Esophagus (tissue), 2 donors: Measurements from ENCODE around the gene RFX3. TPM values are rescaled to one million over a fixed set of nuclear protein-coding genes. Genes with fewer than 3 reads are reported as not detected.

Experiments
- H3K27ac ChIP-seq, 2 donors: one replicate each; pipeline ENCODE4 v1.5.1; 2013; ENCODE audit warnings: low read depth in 2 of 2, mild to moderate bottlenecking in 2 of 2, inconsistent platforms in 1 of 2, low read length in 1 of 2, moderate library complexity in 1 of 2
- H3K27me3 ChIP-seq, 2 donors: one replicate each; pipeline ENCODE4 v1.6.1; 2013; ENCODE audit warnings: low read length in 2 of 2, control low read depth in 1 of 2, mild to moderate bottlenecking in 1 of 2; ENCODE audit not compliant: insufficient read depth in 2 of 2, control insufficient read depth in 1 of 2
- H3K36me3 ChIP-seq, 2 donors: one replicate each; pipeline ENCODE4 v1.6.1; 2013; ENCODE audit warnings: low read length in 1 of 2; ENCODE audit not compliant: control insufficient read depth in 2 of 2, insufficient read depth in 2 of 2
- H3K4me1 ChIP-seq, 2 donors: one replicate each; pipeline ENCODE4 v1.6.1; 2013; ENCODE audit warnings: low read length in 1 of 2; ENCODE audit not compliant: control insufficient read depth in 2 of 2, insufficient read depth in 2 of 2
- H3K4me3 ChIP-seq, 2 donors: one replicate each; pipeline ENCODE4 v1.5.1; 2013; ENCODE audit warnings: low read length in 2 of 2, mild to moderate bottlenecking in 2 of 2, low read depth in 1 of 2, moderate library complexity in 1 of 2
- H3K9me3 ChIP-seq, 2 donors: one replicate each; pipeline ENCODE4 v1.6.1; 2013; ENCODE audit warnings: mild to moderate bottlenecking in 2 of 2, low read depth in 1 of 2, low read length in 1 of 2, moderate library complexity in 1 of 2; ENCODE audit not compliant: control insufficient read depth in 2 of 2, insufficient read depth in 1 of 2
- WGBS, 2 donors: extraction: QIAGEN DNeasy Blood & Tissue Kit; methylation state at CpG; one replicate each; pipeline ENCODE4 v1.1.7; 2013; 5-methylcytosine and 5-hydroxymethylcytosine counted together
- polyA plus RNA-seq, 2 donors: library from polyadenylated mRNA; stranded (reverse); fragments of 200-250 nt; gene quantifications; one replicate each; pipeline ENCODE4 v1.2.3, GENCODE V29; 2013
- donor health status: healthy with polysubstance abuse.
- donor health status: Bipolar disorder and iron deficiency.

The RFX3 gene
- polyA plus RNA-seq, 2 donors = 0.61 to 1.2 TPM

GRCh38 chr9:3285365-3286161 lies 240.2 kb downstream of the RFX3 start:
- 94 to 95% methylated on average over 1 of the region's 1 CpG for WGBS, 2 donors

DNA sequence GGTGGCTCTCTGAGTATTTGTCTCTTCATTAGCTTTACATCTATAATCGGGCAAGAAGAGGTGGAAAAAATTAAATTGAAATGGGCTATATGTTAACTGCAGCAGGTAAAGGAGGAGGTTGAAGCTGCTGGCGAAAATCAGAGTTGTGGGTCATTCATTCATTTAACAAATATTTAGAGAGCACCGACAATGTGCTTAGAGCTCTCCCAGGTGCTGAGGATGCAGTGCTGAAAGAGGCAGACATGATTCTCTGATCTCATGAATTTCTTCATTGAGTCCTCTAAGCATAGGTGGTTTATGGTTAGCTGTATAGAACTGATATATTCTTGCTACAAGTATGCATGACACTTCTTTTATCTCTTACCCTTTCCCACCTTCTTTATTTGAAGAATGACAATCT lies 243.4 kb downstream of the RFX3 start:
- Histone ChIP-seq H3K36me3 (no peaks in the 10 kb centered on the region), H3K4me1 (no peaks in the 10 kb centered on the region), H3K9me3 (no peaks in the 10 kb centered on the region), H3K27ac (no peak overlapping the region), H3K4me3 (no peak overlapping the region), H3K27me3 (no peaks in the 10 kb centered on the region)
- 87 to 91% methylated on average over 3 of the region's 3 CpGs for WGBS, 2 donors

More at GRCh38 chr9:3285365-3286161, 240.2 kb downstream of the RFX3 start:
- no peaks in the 10 kb centered on the region for H3K27me3 ChIP-seq
- no peaks in the 10 kb centered on the region for H3K36me3 ChIP-seq
- H3K4me1 ChIP-seq = no peaks in the 10 kb centered on the region
- no peak overlapping the region for H3K27ac ChIP-seq
- no peak overlapping the region for H3K4me3 ChIP-seq
- no peaks in the 10 kb centered on the region for H3K9me3 ChIP-seq

GRCh38 chr9:3281399-3281798 lies 244.4 kb downstream of the RFX3 start:
- H3K4me1 ChIP-seq = no peaks in the 10 kb centered on the region
- no peak overlapping the region for H3K27ac ChIP-seq
- H3K27me3 ChIP-seq = no peaks in the 10 kb centered on the region
- no peaks in the 10 kb centered on the region for H3K9me3 ChIP-seq
- no peak overlapping the region for H3K4me3 ChIP-seq
- no peaks in the 10 kb centered on the region for H3K36me3 ChIP-seq

GRCh38 chr9:3277200-3277599 lies 248.6 kb downstream of the RFX3 start:
- WGBS, 2 donors = 94 to 95% methylated on average over 2 of the region's 2 CpGs
- Histone ChIP-seq H3K27me3 (no peaks in the 10 kb centered on the region), H3K4me3 (no peak overlapping the region), H3K9me3 (no peaks in the 10 kb centered on the region), H3K27ac (no peak overlapping the region), H3K36me3 (no peaks in the 10 kb centered on the region), H3K4me1 (no peaks in the 10 kb centered on the region)

GRCh38 chr9:3271581-3271980 lies 254.2 kb downstream of the RFX3 start:
- Histone ChIP-seq H3K36me3 (no peaks in the 10 kb centered on the region), H3K27me3 (no peaks in the 10 kb centered on the region), H3K4me1 (no peaks in the 10 kb centered on the region), H3K4me3 (no peak overlapping the region), H3K27ac (no peak overlapping the region), H3K9me3 (no peaks in the 10 kb centered on the region)
- 95 to 99% methylated on average over 2 of the region's 2 CpGs for WGBS, 2 donors

DNA sequence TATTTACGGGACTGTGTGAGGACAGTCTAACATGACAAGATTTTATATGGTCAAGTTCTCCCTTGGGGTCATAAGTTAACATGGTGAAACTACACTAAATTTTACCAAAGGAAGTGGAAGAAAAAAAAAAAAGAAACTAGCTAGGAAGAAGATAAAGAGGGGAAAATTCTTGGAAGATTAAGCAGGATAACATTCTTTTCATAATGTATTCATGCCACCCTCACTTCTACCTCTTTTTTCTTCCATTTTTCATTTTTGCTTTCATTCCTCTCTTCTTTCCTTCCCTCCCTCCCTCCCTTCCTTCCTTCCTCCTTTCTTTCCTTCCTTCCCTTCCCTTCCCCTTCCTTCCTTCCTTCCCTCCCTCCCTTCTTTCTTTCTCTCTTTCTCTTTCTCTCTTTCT lies 254.6 kb downstream of the RFX3 start:
- H3K36me3 ChIP-seq = no peaks in the 10 kb centered on the region
- no peaks in the 10 kb centered on the region for H3K27me3 ChIP-seq
- no peaks in the 10 kb centered on the region for H3K9me3 ChIP-seq
- no peak overlapping the region for H3K4me3 ChIP-seq
- H3K27ac ChIP-seq = no peak overlapping the region
- no peaks in the 10 kb centered on the region for H3K4me1 ChIP-seq
- WGBS, 2 donors = 94 to 99% methylated on average over 1 of the region's 1 CpG

DNA sequence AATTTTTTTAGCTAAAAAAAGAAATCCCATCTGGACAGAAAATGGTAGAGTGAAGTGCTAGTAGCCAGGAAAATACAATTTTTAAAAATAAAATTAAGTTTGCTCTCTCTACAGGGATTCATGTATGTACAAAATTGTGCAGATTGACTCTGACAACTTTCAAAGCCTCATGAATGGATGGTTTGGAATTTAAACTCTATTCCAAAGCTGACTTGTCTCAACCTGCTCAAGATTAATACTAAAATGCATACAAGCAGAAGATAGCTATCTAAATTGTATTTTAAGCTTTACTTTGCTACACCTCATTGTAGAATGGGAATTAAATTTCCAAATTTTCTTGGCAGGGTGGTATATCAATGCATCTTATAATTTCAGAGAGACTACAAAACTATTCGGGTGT lies 257.6 kb downstream of the RFX3 start:
- no peaks in the 10 kb centered on the region for H3K9me3 ChIP-seq
- H3K36me3 ChIP-seq = peaks cover 0 to 3% of the 10 kb centered on the region in 2 donors
- H3K4me1 ChIP-seq = no peaks in the 10 kb centered on the region
- no peak overlapping the region for H3K4me3 ChIP-seq
- no peaks in the 10 kb centered on the region for H3K27me3 ChIP-seq
- WGBS, 2 donors = 54 to 72% methylated on average over 1 of the region's 1 CpG
- no peak overlapping the region for H3K27ac ChIP-seq

GRCh38 chr9:3263698-3264097 lies 262.1 kb downstream of the RFX3 start:
- no peaks in the 10 kb centered on the region for H3K9me3 ChIP-seq
- WGBS, 2 donors = 96 to 97% methylated on average over 3 of the region's 3 CpGs
- no peaks in the 10 kb centered on the region for H3K27me3 ChIP-seq
- H3K27ac ChIP-seq = no peak overlapping the region
- no peaks in the 10 kb centered on the region for H3K4me1 ChIP-seq
- H3K36me3 ChIP-seq = peaks cover 0 to 5% of the 10 kb centered on the region in 2 donors
- no peak overlapping the region for H3K4me3 ChIP-seq

GRCh38 chr9:3262826-3263529 lies 262.8 kb downstream of the RFX3 start:
- H3K4me3 ChIP-seq = no peak overlapping the region
- no peaks in the 10 kb centered on the region for H3K9me3 ChIP-seq
- no peaks in the 10 kb centered on the region for H3K27me3 ChIP-seq
- peaks cover 0 to 5% of the 10 kb centered on the region in 2 donors for H3K36me3 ChIP-seq
- no peak overlapping the region for H3K27ac ChIP-seq
- 94% methylated on average over 10 of the region's 10 CpGs for WGBS, 2 donors
- H3K4me1 ChIP-seq = no peaks in the 10 kb centered on the region

GRCh38 chr9:3261484-3261883 lies 264.3 kb downstream of the RFX3 start:
- 92 to 95% methylated on average over 5 of the region's 5 CpGs for WGBS, 2 donors
- H3K27ac ChIP-seq = no peak overlapping the region
- no peaks in the 10 kb centered on the region for H3K27me3 ChIP-seq
- H3K4me1 ChIP-seq = no peaks in the 10 kb centered on the region
- H3K9me3 ChIP-seq = no peaks in the 10 kb centered on the region
- peaks cover 0 to 8% of the 10 kb centered on the region in 2 donors for H3K36me3 ChIP-seq
- H3K4me3 ChIP-seq = no peak overlapping the region
